Occipital lobe (tissue), 2 donors: ENCODE measurements around the gene PRMT2. TPM values are rescaled to one million over a fixed set of nuclear protein-coding genes. Genes with fewer than 3 reads are reported as not detected.
A peak's percentile ranks its signal among the peaks of the same experiment; 100 is the strongest.

Experiments used
- DNase-seq: peaks from one replicate; lab custom pipeline; 2025; lab: John Stamatoyannopoulos, UW
- total RNA-seq: library from RNA; depleted of rRNA; stranded (reverse); fragments of >200 nt; gene quantifications from one replicate; pipeline ENCODE4 v1.2.3, GENCODE V29; 2014

The PRMT2 gene
- total RNA-seq, result 215 TPM

- peak; percentile 95 for DNase-seq
Observed at GRCh38 chr21:46635324-46636180, at the start of gene PRMT2. TSS of gene PRMT2 (plus strand) at chr21:46635674. CDS start at chr21:46636952, 1,278 bp downstream.

GRCh38 chr21:46594276-46594675 lies 41.2 kb upstream of the PRMT2 start:
- no peak for DNase-seq

- no peak for DNase-seq
Observed at GRCh38 chr21:46596201-46596600, 39.3 kb upstream of the PRMT2 start.

GRCh38 chr21:46597031-46597430 lies 38.4 kb upstream of the PRMT2 start:
- no peak for DNase-seq

- no peak for DNase-seq
Observed at GRCh38 chr21:46597896-46598343, 37.6 kb upstream of the PRMT2 start.

GRCh38 chr21:46598581-46599572 lies 36.6 kb upstream of the PRMT2 start:
- no peak for DNase-seq

GRCh38 chr21:46600305-46600704 lies 35.2 kb upstream of the PRMT2 start:
- DNase-seq, result no peak

- DNase-seq, result no peak
Observed at GRCh38 chr21:46600978-46601377, 34.5 kb upstream of the PRMT2 start.

- DNase-seq, result no peak
Observed at GRCh38 chr21:46603228-46603627, 32.2 kb upstream of the PRMT2 start.

GRCh38 chr21:46604329-46604974 lies 31.0 kb upstream of the PRMT2 start:
- DNase-seq, result no peak

GRCh38 chr21:46604975-46605766 lies 30.3 kb upstream of the PRMT2 start, which contains the start of gene S100B:
TSS of gene S100B (minus strand) at chr21:46605082. CDS start at chr21:46602415, 2,667 bp downstream.
- DNase-seq, result peak; percentile 83

- no peak for DNase-seq
Observed at GRCh38 chr21:46605767-46606426, 29.6 kb upstream of the PRMT2 start.

GRCh38 chr21:46606427-46606813 lies 29.1 kb upstream of the PRMT2 start:
- no peak for DNase-seq

GRCh38 chr21:46607636-46608035 lies 27.8 kb upstream of the PRMT2 start:
- DNase-seq, result no peak

GRCh38 chr21:46608672-46609111 lies 26.8 kb upstream of the PRMT2 start:
- no peak for DNase-seq

GRCh38 chr21:46610018-46610701 lies 25.3 kb upstream of the PRMT2 start:
- no peak for DNase-seq

- DNase-seq, result no peak
Observed at GRCh38 chr21:46613391-46613790, 22.1 kb upstream of the PRMT2 start.

GRCh38 chr21:46616050-46616449 lies 19.4 kb upstream of the PRMT2 start:
- DNase-seq, result no peak

- DNase-seq, result no peak
Observed at GRCh38 chr21:46616656-46617055, 18.8 kb upstream of the PRMT2 start.
